ENCODE results near the gene AMOT. TPM values are rescaled to one million over a fixed set of nuclear protein-coding genes. Genes with fewer than 3 reads are reported as not detected.

Gene AMOT
- total RNA-seq, 2 experiments from 2014 or later: 0.95 to 6.8 TPM

- Histone ChIP-seq H3K9me2 (ENCODE audit: insufficient read depth, low read length) (no peaks in the 10 kb centered on the region), H3K4me2 (ENCODE audit: low read length) (no peak overlapping the region), H3K4me1 (ENCODE audit: insufficient read depth, low read length, poor library complexity, severe bottlenecking) (no peaks in the 10 kb centered on the region), H3K9me3 (ENCODE audit: low read length) (no peaks in the 10 kb centered on the region), H2AFZ (ENCODE audit: low read length) (no peak overlapping the region), H3K36me3 (ENCODE audit: insufficient read depth, low read length) (no peaks in the 10 kb centered on the region), H3K4me3 (ENCODE audit: low read depth, low read length, poor library complexity, severe bottlenecking) (no peak overlapping the region), H4K20me1 (ENCODE audit: insufficient read depth, low read length) (no peaks in the 10 kb centered on the region), H3K27ac (ENCODE audit: low read depth, low read length, poor library complexity, severe bottlenecking) (no peak overlapping the region), H3K79me2 (ENCODE audit: insufficient read depth, low read depth, low read length) (no peaks in the 10 kb centered on the region)
- ChIA-PET POLR2A (interaction anchor here (0.7 kb wide), 1 partner anchor 29 kb away, joined by 3 read pairs; no protein-coding TSS in a partner anchor), CTCF (ENCODE audit: unreplicated experiment) (no interaction called here)
- BruUV-seq (replicated peaks): no TSS peak
- DNase-seq (ENCODE audit: low spot score): no peak
- TF ChIP-seq EZH2phosphoT487 (IDR thresholded peaks at IDR 0.05; ENCODE audit: borderline replicate concordance, low read depth, low read length) (no peak), CTCF (conservative IDR thresholded peaks at IDR 0.05; ENCODE audit: low read length) (no peak)
- intact Hi-C loops (cut with micrococcal nuclease; ENCODE audit: unreplicated experiment): no loop called here
Measured at GRCh38 chrX:112774142-112774541, 66.5 kb downstream of the AMOT start.

- no peak for TF ChIP-seq CTCF (conservative IDR thresholded peaks at IDR 0.05; ENCODE audit: low read length)
- Histone ChIP-seq H3K4me3 (ENCODE audit: low read depth, low read length, poor library complexity, severe bottlenecking) (no peak overlapping the region), H3K4me2 (ENCODE audit: low read length) (no peak overlapping the region), H3K4me1 (ENCODE audit: insufficient read depth, low read length, poor library complexity, severe bottlenecking) (no peaks in the 10 kb centered on the region), H4K20me1 (ENCODE audit: insufficient read depth, low read length) (no peaks in the 10 kb centered on the region), H3K27ac (ENCODE audit: low read depth, low read length, poor library complexity, severe bottlenecking) (no peak overlapping the region), H3K79me2 (ENCODE audit: insufficient read depth, low read depth, low read length) (no peaks in the 10 kb centered on the region), H3K9me3 (ENCODE audit: low read length) (no peaks in the 10 kb centered on the region), H2AFZ (ENCODE audit: low read length) (no peak overlapping the region), H3K9me2 (ENCODE audit: insufficient read depth, low read length) (no peaks in the 10 kb centered on the region), H3K36me3 (ENCODE audit: insufficient read depth, low read length) (no peaks in the 10 kb centered on the region)
- no peak for DNase-seq (ENCODE audit: low spot score)
- BruUV-seq (replicated peaks): no TSS peak
- ChIA-PET POLR2A (no interaction called here), CTCF (ENCODE audit: unreplicated experiment) (no interaction called here)
- intact Hi-C loops (cut with micrococcal nuclease; ENCODE audit: unreplicated experiment): no loop called here
Measured at GRCh38 chrX:112769034-112769433, 71.6 kb downstream of the AMOT start.

- Histone ChIP-seq H4K20me1 (ENCODE audit: insufficient read depth, low read length) (no peaks in the 10 kb centered on the region), H3K4me2 (ENCODE audit: low read length) (no peak overlapping the region), H3K79me2 (ENCODE audit: insufficient read depth, low read depth, low read length) (no peaks in the 10 kb centered on the region), H2AFZ (ENCODE audit: low read length) (no peak overlapping the region), H3K4me3 (ENCODE audit: low read depth, low read length, poor library complexity, severe bottlenecking) (no peak overlapping the region), H3K36me3 (ENCODE audit: insufficient read depth, low read length) (no peaks in the 10 kb centered on the region), H3K4me1 (ENCODE audit: insufficient read depth, low read length, poor library complexity, severe bottlenecking) (no peaks in the 10 kb centered on the region), H3K9me2 (ENCODE audit: insufficient read depth, low read length) (no peaks in the 10 kb centered on the region), H3K27ac (ENCODE audit: low read depth, low read length, poor library complexity, severe bottlenecking) (no peak overlapping the region), H3K9me3 (ENCODE audit: low read length) (no peaks in the 10 kb centered on the region)
- no TSS peak for BruUV-seq (replicated peaks)
- no peak for DNase-seq (ENCODE audit: low spot score)
- TF ChIP-seq CTCF (conservative IDR thresholded peaks at IDR 0.05; ENCODE audit: low read length) (no peak), EZH2phosphoT487 (IDR thresholded peaks at IDR 0.05; ENCODE audit: borderline replicate concordance, low read depth, low read length) (no peak)
- intact Hi-C loops (cut with micrococcal nuclease; ENCODE audit: unreplicated experiment): no loop called here
- CTCF ChIA-PET (ENCODE audit: unreplicated experiment): no interaction called here
- POLR2A ChIA-PET: no interaction called here
Measured at GRCh38 chrX:112768563-112768962, 72.1 kb downstream of the AMOT start.

All from OCI-LY7 (cell line).